Measurements from ENCODE around the gene FOXO3.

DNA sequence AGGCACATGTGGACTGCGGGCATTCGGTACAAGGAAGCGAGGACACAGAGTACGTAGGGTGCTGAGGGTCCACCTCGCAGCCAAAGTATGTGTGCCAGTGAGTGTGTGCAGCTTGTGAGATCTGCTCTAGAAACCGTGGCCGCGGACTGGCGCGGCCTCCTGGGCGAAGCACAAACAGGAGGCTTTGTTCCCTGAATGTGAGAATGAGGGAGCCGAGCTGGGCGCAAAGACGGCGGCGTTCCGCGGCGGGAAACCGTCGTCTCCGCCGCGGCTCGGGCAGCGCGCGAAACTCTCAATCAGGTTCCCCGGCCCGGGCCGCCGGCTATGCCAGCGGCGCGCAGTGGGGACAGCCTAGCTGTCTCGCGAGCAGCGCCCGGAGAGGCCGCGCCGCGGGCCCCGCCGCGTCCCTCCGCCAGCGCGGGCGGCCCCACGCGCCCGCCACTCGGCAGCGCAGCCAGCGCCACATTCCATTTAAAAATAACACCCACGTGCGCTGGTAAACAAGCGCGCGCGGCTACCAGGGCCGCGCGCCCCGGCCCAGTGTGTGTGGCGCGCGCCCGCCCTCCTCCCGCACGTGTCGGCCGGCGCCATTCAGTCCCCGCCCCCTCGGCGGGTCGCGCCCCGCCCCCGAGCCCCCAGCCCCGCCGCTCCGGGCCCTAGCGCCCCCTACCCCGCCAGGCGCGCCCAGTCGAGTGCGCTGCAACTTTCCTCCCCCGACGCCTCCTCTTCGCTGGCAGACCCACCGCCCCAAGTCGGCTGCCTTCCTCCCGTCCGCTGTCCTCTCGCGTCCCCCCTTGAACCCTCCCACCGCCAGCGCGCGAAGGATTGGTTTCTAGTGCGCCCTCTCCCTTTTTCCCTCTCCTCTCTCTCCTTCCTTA lies 3.0 kb upstream of the FOXO3 start:
- TF ChIP-seq GATA2 (IDR thresholded peaks at IDR 0.05; ENCODE audit: low read depth, low read length) (no peak), GATA3 (IDR thresholded peaks at IDR 0.05; ENCODE audit: low read depth, low read length) (no peak)

All from SH-SY5Y (cell line).